ENCODE data around the gene CUL9. TPM values are rescaled to one million over a fixed set of nuclear protein-coding genes. Genes with fewer than 3 reads are reported as not detected.

The CUL9 gene
- total RNA-seq, 1 experiment from 2014 or later: 15.2 TPM

DNA sequence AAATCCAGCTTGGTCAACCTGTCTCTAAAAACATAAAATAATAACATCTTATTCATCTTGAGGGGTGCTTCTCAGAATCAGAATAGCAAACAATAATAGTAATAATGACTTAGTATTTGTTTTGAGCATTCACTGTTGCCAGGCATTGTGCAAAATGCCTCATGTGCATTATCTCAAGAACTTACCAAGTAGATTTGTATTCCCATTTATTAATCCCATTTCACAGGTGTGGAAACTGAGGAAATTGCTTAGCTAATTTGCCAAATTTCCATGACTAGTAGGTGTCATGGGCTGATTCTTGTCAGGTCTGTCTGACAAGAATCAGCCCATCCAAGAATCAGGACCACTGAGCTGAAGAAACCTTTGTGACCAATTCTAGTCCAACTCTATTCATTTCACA lies 66.8 kb downstream of the CUL9 start:
- H3K14ac ChIP-seq (ENCODE audit: insufficient read depth, low read length): no peak overlapping the region

More for the DNA sequence above, 66.8 kb downstream of the CUL9 start:
- Histone ChIP-seq H2BK120ac (ENCODE audit: low read depth, low read length, poor library complexity, severe bottlenecking) (no peak overlapping the region), H3K23ac (ENCODE audit: insufficient read length, low read depth, low read length) (no peak overlapping the region), H2AFZ (ENCODE audit: low read length) (no peak overlapping the region), H3K79me2 (ENCODE audit: insufficient read depth, low read length) (no peaks in the 10 kb centered on the region), H3K4ac (ENCODE audit: low read depth, low read length) (no peak overlapping the region), H3K23me2 (ENCODE audit: insufficient read length, low read depth, low read length, poor library complexity, severe bottlenecking) (peaks cover 7% of the 10 kb centered on the region), H3K9ac (ENCODE audit: extremely low read depth, insufficient read length, low read length) (no peak overlapping the region), H3K9me3 (ENCODE audit: control insufficient read depth, low read depth, low read length) (no peaks in the 10 kb centered on the region), H4K91ac (ENCODE audit: insufficient read length, low read depth, low read length) (no peak overlapping the region), H4K8ac (replicated peaks; ENCODE audit: insufficient read length, low read depth, low read length) (no peak overlapping the region), H3K27ac (ENCODE audit: insufficient read length, low read depth, low read length) (no peak overlapping the region), H4K20me1 (ENCODE audit: control insufficient read depth, insufficient read depth, insufficient read length) (no peaks in the 10 kb centered on the region), H3K27me3 (ENCODE audit: insufficient read depth, low read length) (peaks cover 15% of the 10 kb centered on the region; the same call in 1 of the 2 replicates), H3K4me1 (ENCODE audit: insufficient read depth, low read length) (no peaks in the 10 kb centered on the region), H2BK12ac (ENCODE audit: insufficient read length, low read depth, low read length) (no peak overlapping the region), H3K4me2 (ENCODE audit: insufficient read depth, insufficient read length, low read length) (no peak overlapping the region), H2BK15ac (ENCODE audit: low read depth, low read length) (no peak overlapping the region), H3K79me1 (ENCODE audit: insufficient read depth, low read depth, low read length, poor library complexity, severe bottlenecking) (no peaks in the 10 kb centered on the region), H2BK5ac (ENCODE audit: insufficient read length, low read length) (no peak overlapping the region), H3T11ph (ENCODE audit: low read length) (no peak overlapping the region), H4K5ac (ENCODE audit: insufficient read length, low read depth, low read length) (no peak overlapping the region), H3K18ac (ENCODE audit: insufficient read length, low read depth, low read length) (no peak overlapping the region), H2BK20ac (ENCODE audit: low read depth, low read length, poor library complexity, severe bottlenecking) (no peak overlapping the region), H2AK5ac (ENCODE audit: insufficient read length, low read length) (no peak overlapping the region), H3K56ac (ENCODE audit: insufficient read length, low read depth, low read length) (no peak overlapping the region)
- TF ChIP-seq, protein P1, sequence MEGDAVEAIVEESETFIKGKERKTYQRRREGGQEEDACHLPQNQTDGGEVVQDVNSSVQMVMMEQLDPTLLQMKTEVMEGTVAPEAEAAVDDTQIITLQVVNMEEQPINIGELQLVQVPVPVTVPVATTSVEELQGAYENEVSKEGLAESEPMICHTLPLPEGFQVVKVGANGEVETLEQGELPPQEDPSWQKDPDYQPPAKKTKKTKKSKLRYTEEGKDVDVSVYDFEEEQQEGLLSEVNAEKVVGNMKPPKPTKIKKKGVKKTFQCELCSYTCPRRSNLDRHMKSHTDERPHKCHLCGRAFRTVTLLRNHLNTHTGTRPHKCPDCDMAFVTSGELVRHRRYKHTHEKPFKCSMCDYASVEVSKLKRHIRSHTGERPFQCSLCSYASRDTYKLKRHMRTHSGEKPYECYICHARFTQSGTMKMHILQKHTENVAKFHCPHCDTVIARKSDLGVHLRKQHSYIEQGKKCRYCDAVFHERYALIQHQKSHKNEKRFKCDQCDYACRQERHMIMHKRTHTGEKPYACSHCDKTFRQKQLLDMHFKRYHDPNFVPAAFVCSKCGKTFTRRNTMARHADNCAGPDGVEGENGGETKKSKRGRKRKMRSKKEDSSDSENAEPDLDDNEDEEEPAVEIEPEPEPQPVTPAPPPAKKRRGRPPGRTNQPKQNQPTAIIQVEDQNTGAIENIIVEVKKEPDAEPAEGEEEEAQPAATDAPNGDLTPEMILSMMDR (conservative IDR thresholded peaks at IDR 0.05): no peak
- H3K4me3 Mint-ChIP-seq: no peak overlapping the region; a peak in 1 of 5 replicates
- H3K36me3 Mint-ChIP-seq (ENCODE audit: insufficient read depth in 1 of 3, low read depth in 3 of 3): peaks cover 0 to 2% (median 0%) of the 10 kb centered on the region in 3 experiments; a peak in 1 of 7 replicates
- no peak for DNase-seq
- no peaks in the 10 kb centered on the region for H3K9me3 Mint-ChIP-seq
- peaks cover 22 to 30% of the 10 kb centered on the region in 2 experiments for H3K4me1 Mint-ChIP-seq
- no peak overlapping the region for H3K27ac Mint-ChIP-seq
- peaks cover 29% of the 10 kb centered on the region for H3K27me3 Mint-ChIP-seq (ENCODE audit: low read depth)
